Mesenchymal stem cell (in vitro differentiated cells and primary cell): ENCODE results near the gene GNAI1.
"Not testable (repeated sequence)": the region's sequence is repeated elsewhere in the genome, so short reads cannot be mapped to it uniquely, and the experiment has no call there.

ENCODE experiments used
- DNase-seq: peaks from one replicate; pipeline ENCODE4 v3.0.0-alpha.2; 2013
- H2AFZ ChIP-seq: one replicate; pipeline ENCODE4 v1.6.1; 2013; ENCODE audit warnings: low read depth, mild to moderate bottlenecking, control low read depth, inconsistent platforms, low read length, moderate library complexity
- H2AK5ac ChIP-seq: 2 replicates; pipeline ENCODE4 v1.6.1; 2013; ENCODE audit warnings: low read length, moderate library complexity, mild to moderate bottlenecking, inconsistent platforms; ENCODE audit not compliant: severe bottlenecking
- H2BK120ac ChIP-seq: one replicate; pipeline ENCODE4 v1.6.1; 2013; ENCODE audit warnings: low read depth, mild to moderate bottlenecking, inconsistent platforms, low read length, moderate library complexity
- H2BK12ac ChIP-seq, 2 experiments: one replicate each; pipeline ENCODE4 v1.6.1; 2013; ENCODE audit warnings: inconsistent platforms in 2 of 2, low read length in 2 of 2, mild to moderate bottlenecking in 2 of 2, moderate library complexity in 2 of 2, control low read depth in 1 of 2
- H2BK15ac ChIP-seq: one replicate; pipeline ENCODE4 v1.6.1; 2013; ENCODE audit warnings: mild to moderate bottlenecking, low read depth, inconsistent platforms; ENCODE audit not compliant: poor library complexity, severe bottlenecking
- H2BK5ac ChIP-seq: 2 replicates; pipeline ENCODE4 v1.6.1; 2013; ENCODE audit warnings: low read depth, mild to moderate bottlenecking, low read length, control low read depth, inconsistent platforms; ENCODE audit not compliant: poor library complexity, severe bottlenecking
- H3K14ac ChIP-seq, 2 experiments: one replicate each; pipeline ENCODE4 v1.6.1; 2013; ENCODE audit warnings: inconsistent platforms in 2 of 2, low read length in 2 of 2, control low read depth in 1 of 2, mild to moderate bottlenecking in 1 of 2, moderate library complexity in 1 of 2
- H3K18ac ChIP-seq, 2 experiments: one replicate each; pipeline ENCODE4 v1.6.1; 2013; ENCODE audit warnings: inconsistent platforms in 2 of 2, low read length in 2 of 2, control low read depth in 1 of 2, low read depth in 1 of 2, mild to moderate bottlenecking in 1 of 2
- H3K23ac ChIP-seq, 2 experiments: one replicate each; pipeline ENCODE4 v1.6.1; 2013; ENCODE audit warnings: inconsistent platforms in 2 of 2, low read length in 2 of 2, mild to moderate bottlenecking in 2 of 2, moderate library complexity in 2 of 2, control low read depth in 1 of 2
- H3K27ac ChIP-seq: 2 replicates; pipeline ENCODE4 v1.5.1; 2013; ENCODE audit warnings: mild to moderate bottlenecking, moderate library complexity, low read length, control low read depth, inconsistent platforms; ENCODE audit not compliant: poor library complexity, severe bottlenecking
- H3K27me3 ChIP-seq, 2 experiments: 2 replicates each; pipeline versions ENCODE4 v1.6.1 to v1.7.0; 2013; ENCODE audit warnings: low read length in 2 of 2, mild to moderate bottlenecking in 2 of 2, moderate library complexity in 2 of 2, control low read depth in 1 of 2, inconsistent platforms in 1 of 2; ENCODE audit not compliant: control insufficient read depth in 1 of 2, insufficient read depth in 1 of 2
- H3K36me3 ChIP-seq, 2 experiments: 2 replicates each; pipeline versions ENCODE4 v1.6.1 to v1.7.0; 2013; ENCODE audit warnings: low read length in 2 of 2, control low read depth in 1 of 2, inconsistent platforms in 1 of 2, low read depth in 1 of 2, mild to moderate bottlenecking in 1 of 2; ENCODE audit not compliant: insufficient read depth in 2 of 2, control insufficient read depth in 1 of 2
- H3K4ac ChIP-seq, 2 experiments: one replicate each; pipeline ENCODE4 v1.6.1; 2013; ENCODE audit warnings: inconsistent platforms in 2 of 2, low read length in 2 of 2, mild to moderate bottlenecking in 2 of 2, moderate library complexity in 2 of 2, control low read depth in 1 of 2, low read depth in 1 of 2
- H3K4me1 ChIP-seq: 2 replicates; pipeline ENCODE4 v1.6.1; 2013; ENCODE audit warnings: low read depth, low read length, control low read depth; ENCODE audit not compliant: control insufficient read depth, insufficient read depth
- H3K4me2 ChIP-seq: 2 replicates; pipeline ENCODE4 v1.6.1; 2013; ENCODE audit warnings: low read length, mild to moderate bottlenecking, inconsistent platforms; ENCODE audit not compliant: poor library complexity, severe bottlenecking
- H3K4me3 ChIP-seq, 2 experiments: 2 replicates each; pipeline versions ENCODE4 v1.5.1 to v1.7.0; 2013; ENCODE audit warnings: low read length in 2 of 2, mild to moderate bottlenecking in 2 of 2, control low read depth in 1 of 2, low read depth in 1 of 2; ENCODE audit not compliant: insufficient read depth in 1 of 2
- H3K79me1 ChIP-seq: replicated peaks from 2 replicates; pipeline ENCODE4 v1.6.1; 2013; ENCODE audit warnings: mild to moderate bottlenecking, control low read depth, low read length, inconsistent platforms; ENCODE audit not compliant: poor library complexity, severe bottlenecking
- H3K9ac ChIP-seq: 2 replicates; pipeline ENCODE4 v1.7.0; 2013; ENCODE audit warnings: mild to moderate bottlenecking, low read length, moderate library complexity
- H3K9me3 ChIP-seq: 2 replicates; pipeline ENCODE4 v1.7.0; 2013; ENCODE audit warnings: mild to moderate bottlenecking, low read length; ENCODE audit not compliant: control insufficient read depth
- H4K8ac ChIP-seq: one replicate; pipeline ENCODE4 v1.6.1; 2013; ENCODE audit warnings: inconsistent platforms, mild to moderate bottlenecking, low read length, moderate library complexity
- H4K91ac ChIP-seq: one replicate; pipeline ENCODE4 v1.6.1; 2013; ENCODE audit warnings: mild to moderate bottlenecking, low read length, inconsistent platforms
- WGBS: methylation state at CpG from one replicate; pipeline ENCODE4 v1.1.7; 2013; ENCODE audit warnings: mixed read lengths; 5-methylcytosine and 5-hydroxymethylcytosine counted together

The GNAI1 gene

GRCh38 chr7:80154656-80155333 is 20.2 kb downstream of the GNAI1 start:
- Histone ChIP-seq H4K8ac (no peak overlapping the region), H2BK5ac (no peak overlapping the region), H4K91ac (no peak overlapping the region), H2AFZ (no peak overlapping the region), H3K23ac (no peak overlapping the region), H3K9ac (peak overlapping the region; percentile 17), H3K18ac (no peak overlapping the region), H3K4ac (no peak overlapping the region), H3K79me1 (peaks cover 9% of the 10 kb centered on the region), H3K27ac (no peak overlapping the region), H3K27me3 (no peaks in the 10 kb centered on the region), H3K36me3 (no peaks in the 10 kb centered on the region), H2BK15ac (no peak overlapping the region), H3K4me2 (no peak overlapping the region), H2BK12ac (no peak overlapping the region), H3K9me3 (no peaks in the 10 kb centered on the region), H3K4me1 (peaks cover 1% of the 10 kb centered on the region), H2BK120ac (no peak overlapping the region), H2AK5ac (no peak overlapping the region), H3K14ac (no peak overlapping the region), H3K4me3 (no peak overlapping the region)
- DNase-seq: peak; percentile 65

- no peak overlapping the region for H3K23ac ChIP-seq
- H4K91ac ChIP-seq: no peak overlapping the region
- no peak for DNase-seq
- no peak overlapping the region for H3K4me2 ChIP-seq
- H3K18ac ChIP-seq: no peak overlapping the region
- no peaks in the 10 kb centered on the region for H3K9me3 ChIP-seq
- no peaks in the 10 kb centered on the region for H3K36me3 ChIP-seq
- H3K27me3 ChIP-seq: no peaks in the 10 kb centered on the region
- no peak overlapping the region for H4K8ac ChIP-seq
- H3K4ac ChIP-seq: no peak overlapping the region
- no peak overlapping the region for H2BK5ac ChIP-seq
- H2AFZ ChIP-seq: no peak overlapping the region
- peak overlapping the region; percentile 17 for H3K9ac ChIP-seq
- H2BK15ac ChIP-seq: no peak overlapping the region
- H3K79me1 ChIP-seq: peaks cover 9% of the 10 kb centered on the region
- no peak overlapping the region for H2BK120ac ChIP-seq
- no peak overlapping the region for H3K14ac ChIP-seq
- no peak overlapping the region for H3K4me3 ChIP-seq
- H3K4me1 ChIP-seq: peaks cover 1% of the 10 kb centered on the region
- no peak overlapping the region for H2AK5ac ChIP-seq
- WGBS: no CpG with 5 or more reads among the region's 1 CpG
- H2BK12ac ChIP-seq: no peak overlapping the region
- H3K27ac ChIP-seq: no peak overlapping the region
These were observed 20.7 kb downstream of the GNAI1 start for GRCh38 chr7:80155374-80155773.

- H3K4me3 ChIP-seq, H3K4ac ChIP-seq, H2BK5ac ChIP-seq, H3K9me3 ChIP-seq, H3K27ac ChIP-seq, H2BK12ac ChIP-seq, H3K9ac ChIP-seq, H3K4me2 ChIP-seq, H3K79me1 ChIP-seq, H2BK15ac ChIP-seq, H2BK120ac ChIP-seq, H4K8ac ChIP-seq, H4K91ac ChIP-seq, H3K4me1 ChIP-seq, DNase-seq, H3K36me3 ChIP-seq, H2AK5ac ChIP-seq, H3K23ac ChIP-seq, H3K14ac ChIP-seq, H3K18ac ChIP-seq, H3K27me3 ChIP-seq, H2AFZ ChIP-seq: not testable (repeated sequence)
- WGBS: 100% methylated on average over 1 of the region's 4 CpGs
These were observed 23.1 kb downstream of the GNAI1 start for GRCh38 chr7:80157770-80158169.

- Histone ChIP-seq H3K14ac (no peak overlapping the region), H2BK15ac (no peak overlapping the region), H3K4me3 (no peak overlapping the region), H3K9me3 (no peaks in the 10 kb centered on the region), H2BK5ac (no peak overlapping the region), H3K36me3 (no peaks in the 10 kb centered on the region), H3K23ac (no peak overlapping the region), H4K91ac (no peak overlapping the region), H3K79me1 (peaks cover 9% of the 10 kb centered on the region), H3K27ac (no peak overlapping the region), H3K18ac (no peak overlapping the region), H2BK120ac (no peak overlapping the region), H2AK5ac (no peak overlapping the region), H2BK12ac (no peak overlapping the region), H3K4me1 (no peaks in the 10 kb centered on the region), H3K4me2 (no peak overlapping the region), H3K9ac (no peak overlapping the region), H3K27me3 (no peaks in the 10 kb centered on the region), H2AFZ (no peak overlapping the region), H4K8ac (no peak overlapping the region), H3K4ac (no peak overlapping the region)
- 92% methylated on average over 2 of the region's 3 CpGs for WGBS
- no peak for DNase-seq
These were observed 25.2 kb downstream of the GNAI1 start for GRCh38 chr7:80159802-80160201.
